Thyroid gland (tissue), 4 donors: ENCODE results near the gene ACAA1.

Experiments used
- CTCF ChIP-seq, 6 experiments: fragments of 200-600 bp in 3 of 6; fragments of 450-650 bp in 3 of 6; sonication (generic) in 3 of 6; IDR thresholded peaks; one replicate each; pipeline ENCODE4 v1.5.1; 2016 to 2019; ENCODE audit warnings: antibody characterized with exemption in 6 of 6, mild to moderate bottlenecking in 2 of 6, inconsistent platforms in 1 of 6, moderate library complexity in 1 of 6
- POLR2A ChIP-seq, 2 donors: fragments of 450-650 bp; IDR thresholded peaks; one replicate each; pipeline ENCODE4 v1.6.1; 2017; ENCODE audit warnings: antibody characterized with exemption in 2 of 2, mild to moderate bottlenecking in 2 of 2, moderate library complexity in 1 of 2

GRCh38 chr3:38097446-38098375 lies 39.2 kb downstream of the ACAA1 start:
- no peak for TF ChIP-seq CTCF (IDR thresholded peaks at IDR 0.05)
- TF ChIP-seq POLR2A (IDR thresholded peaks at IDR 0.05), result no peak
